ENCODE measurements around the gene GLI3. TPM values are rescaled to one million over a fixed set of nuclear protein-coding genes. Genes with fewer than 3 reads are reported as not detected.

Gene GLI3
- total and polyA plus RNA-seq, 2 of the 8 experiments (the other 6 are each of a cell fraction or from before 2014, with no cell fraction given) = 8.0 to 31.1 TPM

DNA sequence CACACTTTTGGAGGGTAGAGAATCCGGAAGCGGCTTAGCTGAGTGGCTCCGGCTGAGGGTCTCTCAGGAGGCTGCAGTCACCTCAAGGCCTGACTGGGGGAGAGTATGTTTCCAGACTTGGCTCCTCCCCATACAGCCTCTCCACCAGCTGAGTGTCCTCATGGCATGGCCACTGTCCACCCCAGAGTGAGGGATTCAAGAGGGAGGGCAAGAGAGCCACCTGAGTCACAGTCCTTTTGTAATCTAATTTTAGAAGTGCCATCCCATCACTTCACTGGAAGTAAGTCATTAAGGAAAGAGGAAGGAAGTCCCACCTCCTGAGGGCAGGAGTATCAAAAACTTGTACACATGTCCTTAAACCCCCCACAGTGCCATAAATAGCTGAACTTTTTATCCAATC is 134.0 kb downstream of the GLI3 start:
- no peak overlapping the region for H3K18ac ChIP-seq (ENCODE audit: extremely low read depth, low read length)
- H2AK5ac ChIP-seq (ENCODE audit: low read depth, low read length) = no peak overlapping the region
- H3K79me1 ChIP-seq (ENCODE audit: low read depth, low read length) = no peaks in the 10 kb centered on the region
- H3K27me3 ChIP-seq (replicated peaks in 1 of 4; ENCODE audit: control insufficient read depth in 3 of 4, extremely low read depth in 1 of 4, insufficient read depth in 3 of 4, low read length in 3 of 4) = no peaks in the 10 kb centered on the region; a peak in 1 of 7 replicates
- no peak overlapping the region for H2BK5ac ChIP-seq (ENCODE audit: low read depth, low read length)
- no peak overlapping the region for H3K4ac ChIP-seq (replicated peaks; ENCODE audit: insufficient read length, low read depth, low read length)
- DNase-seq (ENCODE audit: low read depth in 1 of 2, low spot score in 2 of 2) (no peak), FAIRE-seq (no peak)
- WGBS, 2 experiments (ENCODE audit: extremely low coverage in 1 of 2, insufficient coverage in 1 of 2, insufficient read length in 1 of 2, insufficient replicate concordance in 2 of 2, low coverage in 1 of 2, low lambda C conversion rate in 2 of 2, missing lambda C conversion rate in 1 of 2) = 95% methylated on average over 3 of the region's 3 CpGs; no CpG with 5 or more reads in 1 of the 2 experiments
- H3K23me2 ChIP-seq (ENCODE audit: low read depth, low read length) = no peaks in the 10 kb centered on the region
- H3K4me2 ChIP-seq (ENCODE audit: insufficient read depth in 1 of 2, low read depth in 2 of 2, low read length in 2 of 2) = no peak overlapping the region
- no peak overlapping the region for H4K8ac ChIP-seq (ENCODE audit: extremely low read depth, insufficient read depth, low read length)
- no peaks in the 10 kb centered on the region for H3K9me3 ChIP-seq (ENCODE audit: insufficient read depth in 2 of 2, low read depth in 1 of 2, low read length in 1 of 2)
- H3K56ac ChIP-seq (replicated peaks; ENCODE audit: insufficient read length, low read depth, low read length) = no peak overlapping the region
- H3K4me3 ChIP-seq (ENCODE audit: extremely low read depth in 1 of 4, insufficient read depth in 2 of 4, low read depth in 3 of 4, low read length in 4 of 4) = no peak overlapping the region
- TF ChIP-seq SRF (IDR thresholded peaks at IDR 0.05; ENCODE audit: low read depth, low read length) (no peak), POLR2AphosphoS5 (IDR thresholded peaks at IDR 0.05; ENCODE audit: low read depth, low read length) (no peak), RXRA (IDR thresholded peaks at IDR 0.05; ENCODE audit: insufficient read depth, low read depth, low read length) (no peak), BCL11A (IDR thresholded peaks at IDR 0.05; ENCODE audit: low read depth in 2 of 2, low read length in 2 of 2) (no peak), SUZ12 (IDR thresholded peaks at IDR 0.05; ENCODE audit: low read length) (no peak)
- H4K5ac ChIP-seq (ENCODE audit: insufficient read length, low read depth, low read length) = no peak overlapping the region
- H2BK120ac ChIP-seq (replicated peaks; ENCODE audit: low read depth, low read length) = no peak overlapping the region
- no peak overlapping the region for H2BK15ac ChIP-seq (ENCODE audit: low read length)
- H3K27ac ChIP-seq (ENCODE audit: low read depth, low read length) = no peak overlapping the region
- POLR2A ChIA-PET (ENCODE audit: partially characterized antibody) = no interaction called here
- CTCF ChIA-PET (ENCODE audit: partially characterized antibody) = interaction anchor here (0.7 to 1.2 kb wide), 4 partner anchors 11 to 370 kb away, joined by 3 to 5 read pairs (median 3); no protein-coding TSS in a partner anchor
- peaks cover 1 to 2% of the 10 kb centered on the region in 2 experiments for H4K20me1 ChIP-seq (replicated peaks in 1 of 2; ENCODE audit: control insufficient read depth in 1 of 2, insufficient read depth in 2 of 2, low read length in 2 of 2)
- no peak overlapping the region for H3K23ac ChIP-seq (ENCODE audit: insufficient read length)
- H2BK12ac ChIP-seq (ENCODE audit: low read depth, low read length) = no peak overlapping the region
- no peak overlapping the region for H3K14ac ChIP-seq (ENCODE audit: insufficient read length)
- H2BK20ac ChIP-seq (ENCODE audit: low read length) = no peak overlapping the region
- peaks cover 1 to 10% (median 6%) of the 10 kb centered on the region in 4 experiments; a peak in 6 of 7 replicates for H3K4me1 ChIP-seq (replicated peaks in 1 of 4; ENCODE audit: control insufficient read depth in 3 of 4, insufficient read depth in 4 of 4, low read length in 3 of 4)
- peaks cover 0 to 4% (median 0%) of the 10 kb centered on the region in 4 experiments; a peak in 1 of 8 replicates for H3K36me3 ChIP-seq (ENCODE audit: control insufficient read depth in 2 of 4, insufficient read depth in 4 of 4, low read length in 3 of 4)
- H3K79me2 ChIP-seq (ENCODE audit: control insufficient read depth in 1 of 2, insufficient read depth in 2 of 2, low read length in 2 of 2) = no peaks in the 10 kb centered on the region; a peak in 1 of 4 replicates
- H4K91ac ChIP-seq (replicated peaks; ENCODE audit: insufficient read length, low read length) = no peak overlapping the region
- no peak overlapping the region for H2AFZ ChIP-seq (ENCODE audit: low read length)
- H3K9ac ChIP-seq (replicated peaks in 1 of 4; ENCODE audit: extremely low read depth in 1 of 4, low read depth in 3 of 4, low read length in 3 of 4) = no peak overlapping the region
